Liver (tissue), 3 donors: ENCODE data around the gene CFAP300.
A peak's percentile ranks its signal among the peaks of the same experiment; 100 is the strongest.

Experiments used
- CTCF ChIP-seq: fragments of 150-350 bp; IDR thresholded peaks from 2 replicates; pipeline ENCODE4 v1.5.1; 2017; ENCODE audit warnings: improper control_type of control experiment, low read depth, low read length; ENCODE audit not compliant: missing input control
- TAF1 ChIP-seq: conservative IDR thresholded peaks from 2 replicates; pipeline ENCODE4 v1.6.1; 2016; ENCODE audit warnings: antibody characterized with exemption, mild to moderate bottlenecking
- YY1 ChIP-seq: IDR thresholded peaks from 2 replicates; pipeline ENCODE4 v1.6.1; 2016; ENCODE audit warnings: antibody characterized with exemption, mild to moderate bottlenecking
- donor health status: healthy.
- donor health status: healthy.

DNA sequence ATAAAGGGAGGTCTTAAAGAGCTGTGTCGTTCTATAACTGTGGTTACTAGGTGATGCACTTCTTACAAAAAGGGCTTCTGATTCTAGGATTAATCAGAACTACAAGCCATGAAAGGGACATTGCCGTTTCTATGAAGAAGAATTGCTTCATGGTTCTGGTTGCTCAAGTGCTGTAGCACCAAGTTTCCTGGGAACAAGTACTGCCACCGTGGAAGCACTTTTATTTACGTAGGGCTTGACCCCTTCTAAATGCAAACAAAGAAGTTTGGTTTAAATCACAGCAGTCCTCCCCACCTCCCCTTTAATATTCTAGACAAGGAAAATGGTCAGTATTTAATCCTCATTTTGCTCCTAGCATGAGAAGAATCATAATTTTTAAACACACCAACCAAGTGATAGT lies 72.8 kb downstream of the CFAP300 start:
- TF ChIP-seq CTCF (no peak), YY1 (peak; percentile 46), TAF1 (no peak)
